ES-I3 (cell line): Measurements from ENCODE around the gene KLK11.

ENCODE experiments used
- H3K36me3 ChIP-seq: 2 replicates; pipeline ENCODE4 v1.6.1; 2013; ENCODE audit warnings: mild to moderate bottlenecking, low read length, control low read depth, moderate library complexity; ENCODE audit not compliant: insufficient read depth
- H3K4me1 ChIP-seq: 2 replicates; pipeline ENCODE4 v1.6.1; 2013; ENCODE audit warnings: mild to moderate bottlenecking, control low read depth, low read length; ENCODE audit not compliant: insufficient read depth
- H3K9ac ChIP-seq: 2 replicates; pipeline ENCODE4 v1.6.1; 2013; ENCODE audit warnings: low read depth, mild to moderate bottlenecking, low read length, moderate library complexity
- H3K9me3 ChIP-seq: 2 replicates; pipeline ENCODE4 v1.6.1; 2013; ENCODE audit warnings: mild to moderate bottlenecking, low read length, moderate library complexity; ENCODE audit not compliant: control insufficient read depth, insufficient read depth

The KLK11 gene

DNA sequence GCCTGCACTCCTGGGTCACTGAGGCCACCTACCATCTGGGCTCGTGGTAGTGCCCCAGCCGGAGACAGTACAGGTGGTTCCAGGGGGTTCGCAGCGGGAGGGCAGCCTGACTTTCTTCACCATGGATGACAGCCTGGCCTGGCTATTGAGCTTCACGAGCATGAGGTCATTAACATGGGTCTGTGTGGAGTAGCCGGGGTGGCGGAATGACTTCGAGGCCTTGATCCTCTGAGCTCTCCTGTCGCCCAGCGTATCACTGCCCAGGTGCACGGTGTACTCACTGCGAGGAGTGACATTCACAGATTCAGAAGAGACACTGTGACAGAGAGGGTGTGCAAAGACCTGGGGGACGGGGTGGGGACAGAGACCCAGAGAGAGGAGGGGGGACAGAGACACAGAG is 46.2 kb downstream of the KLK11 start:
- peaks cover 14% of the 10 kb centered on the region for H3K4me1 ChIP-seq
- H3K9me3 ChIP-seq = no peaks in the 10 kb centered on the region
- no peak overlapping the region for H3K9ac ChIP-seq
- no peaks in the 10 kb centered on the region for H3K36me3 ChIP-seq

DNA sequence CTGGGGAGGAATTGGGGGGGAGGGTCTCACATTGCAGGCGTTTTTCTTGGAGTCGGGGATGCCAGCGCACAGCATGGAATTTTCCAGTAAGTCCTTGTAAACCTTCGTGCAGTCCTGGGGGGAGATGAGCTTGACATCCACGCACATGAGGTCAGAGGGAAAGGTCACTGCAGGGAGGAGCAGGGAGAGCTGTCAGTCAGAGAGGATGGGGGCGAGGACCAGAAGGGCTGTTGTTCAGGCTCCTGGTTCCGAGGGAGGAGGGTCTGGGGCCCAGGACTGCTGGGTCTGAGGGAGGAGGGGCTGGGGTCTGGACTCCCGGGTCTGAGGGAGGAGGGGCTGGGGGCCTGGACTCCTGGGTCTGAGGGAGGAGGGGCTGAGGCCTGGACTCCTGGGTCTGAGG is 46.7 kb downstream of the KLK11 start:
- H3K36me3 ChIP-seq = no peaks in the 10 kb centered on the region

DNA sequence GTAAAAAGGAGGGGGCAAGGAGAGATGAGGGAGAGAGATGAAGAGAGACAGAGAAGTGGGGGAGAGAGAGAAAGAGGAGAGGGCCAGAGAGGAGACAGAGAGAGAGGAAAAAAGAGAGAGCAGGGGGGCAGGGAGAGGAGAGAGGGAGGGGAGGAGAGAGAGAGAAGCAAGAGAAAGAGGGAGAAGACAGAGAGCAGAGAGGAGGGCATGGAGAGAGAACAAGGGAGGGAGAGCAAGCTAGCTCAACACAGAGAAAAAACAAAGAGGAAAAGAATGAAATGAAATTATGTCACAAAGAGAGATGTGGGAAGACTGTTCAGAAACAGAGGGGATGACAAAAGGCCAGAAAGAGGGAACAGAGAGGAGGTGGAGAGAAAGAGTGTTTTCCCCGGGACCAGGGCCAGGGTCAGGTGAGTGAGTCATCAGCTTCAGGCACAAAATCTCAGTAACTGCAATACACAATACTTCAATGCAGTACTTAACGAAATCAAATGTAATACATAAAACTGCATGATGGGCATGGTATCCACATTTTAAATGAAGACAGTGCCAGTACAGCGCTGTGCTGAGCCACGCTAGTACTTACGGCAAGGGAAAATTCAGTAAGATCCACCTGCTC is 47.5 kb downstream of the KLK11 start:
- Histone ChIP-seq H3K4me1 (peaks cover 14% of the 10 kb centered on the region), H3K36me3 (no peaks in the 10 kb centered on the region), H3K9me3 (no peaks in the 10 kb centered on the region), H3K9ac (no peak overlapping the region)

More for the DNA sequence above, 46.7 kb downstream of the KLK11 start:
- H3K9me3 ChIP-seq = no peaks in the 10 kb centered on the region
- peaks cover 14% of the 10 kb centered on the region for H3K4me1 ChIP-seq
- H3K9ac ChIP-seq = no peak overlapping the region

DNA sequence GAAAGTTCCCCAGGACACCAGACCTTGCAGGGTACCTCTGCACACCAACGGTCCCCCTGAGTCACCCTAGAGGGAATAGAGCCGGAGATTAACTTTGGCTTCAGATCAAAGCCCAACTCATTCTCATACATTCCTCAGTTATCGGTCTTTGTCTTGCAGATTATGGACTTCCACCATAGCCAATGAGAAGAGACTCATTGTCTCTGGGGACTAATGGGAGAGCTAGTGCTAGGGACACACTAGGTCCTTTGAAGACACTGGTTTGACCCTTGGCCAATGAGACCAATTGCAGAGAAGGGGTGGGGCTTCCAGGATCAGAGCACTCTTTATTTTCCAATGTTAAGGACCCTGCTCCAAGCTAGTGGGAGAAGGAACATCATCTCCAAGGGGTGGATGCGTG is 48.8 kb downstream of the KLK11 start:
- no peaks in the 10 kb centered on the region for H3K9me3 ChIP-seq
- no peak overlapping the region for H3K9ac ChIP-seq
- H3K36me3 ChIP-seq = no peaks in the 10 kb centered on the region
- peaks cover 14% of the 10 kb centered on the region for H3K4me1 ChIP-seq

DNA sequence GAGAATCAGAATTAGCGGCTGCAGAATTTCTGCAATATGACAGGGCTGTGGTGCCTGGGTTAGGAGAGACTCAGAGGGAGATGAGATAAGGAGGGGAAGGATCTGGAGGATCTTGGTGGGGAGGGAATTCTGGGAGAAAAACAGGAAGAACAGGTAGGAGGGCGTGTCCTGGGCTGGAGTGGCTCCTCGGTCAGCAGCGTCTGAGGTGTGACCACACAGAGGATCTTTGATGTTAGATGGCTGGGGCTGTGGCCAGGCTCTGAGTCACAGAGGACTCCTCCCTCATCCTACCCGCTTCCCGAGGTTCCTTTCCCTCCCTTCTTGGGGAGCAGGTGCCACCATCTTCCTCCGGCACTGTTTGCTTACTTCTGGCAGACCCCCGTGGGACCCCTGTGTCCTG is 50.6 kb downstream of the KLK11 start:
- peaks cover 14% of the 10 kb centered on the region for H3K4me1 ChIP-seq
- no peak overlapping the region; the same call in 1 of the 2 replicates for H3K9ac ChIP-seq
- H3K9me3 ChIP-seq = no peaks in the 10 kb centered on the region
- H3K36me3 ChIP-seq = no peaks in the 10 kb centered on the region

DNA sequence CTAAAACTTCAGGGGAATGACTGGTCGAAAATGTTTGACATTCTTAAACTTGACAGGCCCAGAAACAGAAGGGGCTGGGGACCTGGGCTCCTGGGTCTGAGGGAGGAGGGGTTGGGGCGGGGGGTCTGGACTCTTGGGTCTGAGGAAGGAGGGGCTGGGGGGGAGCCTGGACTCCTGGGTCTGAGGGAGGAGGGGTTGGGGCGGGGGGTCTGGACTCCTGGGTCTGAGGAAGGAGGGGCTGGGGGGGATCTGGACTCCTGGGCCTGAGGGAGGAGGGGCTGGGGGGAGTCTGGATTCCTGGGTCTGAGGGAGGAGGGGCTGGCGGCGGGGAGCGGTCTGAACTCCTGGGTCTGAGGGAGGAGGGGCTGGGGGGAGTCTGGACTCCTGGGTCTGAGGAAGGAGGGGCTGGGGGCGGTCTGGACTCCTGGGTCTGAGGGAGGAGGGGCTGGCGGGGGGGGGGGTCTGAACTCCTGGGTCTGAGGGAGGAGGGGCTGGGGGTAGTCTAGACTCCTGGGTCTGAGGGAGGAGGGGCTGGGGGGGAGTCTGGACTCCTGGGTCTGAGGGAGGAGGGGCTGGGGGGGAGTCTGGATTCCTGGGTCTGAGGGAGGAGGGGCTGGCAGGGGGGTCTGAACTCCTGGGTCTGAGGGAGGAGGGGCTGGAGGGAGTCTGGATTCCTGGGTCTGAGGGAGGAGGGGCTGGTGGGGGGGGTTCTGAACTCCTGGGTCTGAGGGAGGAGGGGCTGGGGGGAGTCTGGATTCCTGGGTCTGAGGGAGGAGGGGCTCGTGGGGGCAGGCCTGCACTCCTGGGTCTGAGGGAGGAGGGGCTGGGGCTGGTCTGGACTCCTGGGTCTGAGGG is 51.5 kb downstream of the KLK11 start:
- Histone ChIP-seq H3K9me3 (no peaks in the 10 kb centered on the region), H3K9ac (no peak overlapping the region), H3K4me1 (peaks cover 11% of the 10 kb centered on the region), H3K36me3 (no peaks in the 10 kb centered on the region)

DNA sequence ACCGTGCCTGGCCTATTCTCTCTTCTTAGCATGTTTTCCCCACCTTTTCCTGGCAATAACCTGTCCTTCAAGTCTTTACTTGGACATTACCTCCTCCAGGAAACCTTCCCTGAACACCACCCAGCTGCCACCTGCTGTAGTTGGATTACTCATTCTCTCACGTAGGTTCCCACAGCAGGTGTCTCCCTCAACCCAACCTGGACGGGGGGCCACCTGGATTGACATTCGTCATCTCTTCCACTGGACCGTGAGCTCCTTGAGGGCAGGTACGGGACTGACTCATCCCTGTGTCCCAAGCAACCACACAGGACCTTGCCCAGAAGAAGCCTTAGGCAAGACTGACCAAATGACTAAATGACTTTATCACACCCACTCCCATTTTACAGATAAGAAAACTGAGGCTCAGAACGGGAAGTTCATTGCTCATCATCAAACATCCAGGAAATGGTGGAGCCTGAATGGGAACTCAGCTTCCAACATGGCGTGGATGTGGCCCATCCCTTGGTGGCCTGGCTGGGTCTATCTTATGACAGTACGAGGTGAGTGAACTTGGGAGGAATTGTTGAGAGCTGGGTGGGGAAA is 53.5 kb downstream of the KLK11 start:
- Histone ChIP-seq H3K36me3 (no peaks in the 10 kb centered on the region), H3K4me1 (peaks cover 9% of the 10 kb centered on the region), H3K9ac (no peak overlapping the region), H3K9me3 (no peaks in the 10 kb centered on the region)
